NCI-H748 treated with DMSO at 0.1 percent for 48 hours (cell line): Measurements from ENCODE around the gene TCERG1.

Source experiments
- DNase-seq: peaks from one replicate; lab custom pipeline; 2025; lab: John Stamatoyannopoulos, UW

The TCERG1 gene

DNA sequence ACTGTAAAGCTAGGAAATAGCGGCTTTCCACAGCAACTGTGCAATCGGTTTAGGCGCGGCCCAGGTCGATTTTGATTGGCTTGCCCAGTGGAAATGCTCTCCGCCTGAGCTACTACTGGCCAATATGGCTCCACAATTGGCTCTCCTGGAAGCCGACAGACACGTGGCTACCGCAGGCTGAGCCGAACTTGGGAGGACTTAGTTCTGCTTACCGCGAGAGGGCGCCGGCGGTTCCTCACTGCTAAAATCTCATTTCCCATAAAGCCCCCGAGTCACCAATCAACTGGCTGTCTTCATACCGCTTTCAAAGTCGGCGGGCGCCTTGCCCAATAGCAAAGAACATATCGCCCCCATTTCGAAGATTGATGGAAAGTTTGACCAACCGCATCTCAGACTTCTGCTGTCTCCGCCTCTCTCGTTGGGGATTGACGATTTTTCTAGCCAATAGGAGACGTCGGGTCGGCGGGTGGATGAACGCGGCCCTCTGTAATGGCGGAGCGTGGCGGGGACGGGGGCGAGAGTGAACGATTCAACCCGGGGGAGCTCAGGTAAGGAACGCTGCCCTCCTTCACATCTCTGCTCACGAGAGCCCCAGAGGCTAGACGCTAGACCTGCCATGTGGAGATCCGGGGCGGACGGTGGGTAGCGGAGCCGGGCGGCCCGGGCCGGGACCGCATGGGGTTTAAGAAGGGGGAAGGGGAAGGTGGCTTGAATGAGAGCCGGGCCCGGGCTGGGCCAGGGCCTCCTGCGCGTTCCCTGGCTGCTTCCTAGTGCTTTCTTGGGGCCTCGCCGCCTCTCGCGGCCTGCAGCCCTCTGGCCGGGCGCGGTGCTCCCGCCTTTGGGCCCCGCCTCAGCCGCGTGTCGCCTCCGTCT lies at the start of gene TCERG1:
Gene TCERG1 (plus strand): TSS at position 473 of the 873 bp plus-strand sequence. CDS start 17 bp downstream, at position 490.
- peak; percentile 99 for DNase-seq

DNA sequence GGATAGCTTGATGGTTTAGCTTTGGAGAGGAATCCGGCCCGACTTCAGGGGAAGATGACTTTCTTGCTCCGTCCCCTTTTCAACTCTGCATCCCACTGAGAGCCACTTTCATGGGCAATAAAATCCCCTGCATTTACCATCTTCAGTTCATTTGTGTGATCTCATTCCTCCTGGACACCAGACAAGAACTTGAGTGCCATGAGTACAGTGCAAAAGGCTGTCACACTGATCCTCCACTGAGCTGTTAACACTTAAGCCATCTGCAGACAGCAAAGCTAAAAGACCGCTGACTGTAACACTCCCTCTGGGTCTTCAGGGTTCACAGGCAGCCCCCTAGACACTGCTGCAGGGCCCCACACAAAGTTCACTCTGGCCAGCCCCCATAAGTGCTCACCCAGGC lies 48.3 kb upstream of the TCERG1 start:
- DNase-seq = no peak

DNA sequence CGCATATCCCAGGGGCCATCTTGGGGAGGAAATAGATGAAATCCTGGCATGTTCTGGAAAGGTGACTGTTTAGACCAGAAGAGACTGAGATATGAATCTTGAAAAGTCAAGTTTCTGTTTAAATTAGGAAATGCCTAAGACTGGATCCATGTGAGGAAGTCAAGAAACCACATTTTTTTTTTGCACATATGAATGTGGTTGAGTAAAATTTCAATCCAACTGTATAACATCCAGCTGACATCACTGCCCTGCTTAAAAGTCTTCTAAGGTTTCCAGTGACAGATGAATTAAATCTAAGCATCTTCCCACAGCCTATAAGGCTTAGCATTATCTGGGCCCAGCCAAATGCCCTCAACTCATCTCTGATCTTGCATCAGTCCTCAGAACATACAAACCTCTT lies 47.7 kb upstream of the TCERG1 start:
- DNase-seq = no peak

DNA sequence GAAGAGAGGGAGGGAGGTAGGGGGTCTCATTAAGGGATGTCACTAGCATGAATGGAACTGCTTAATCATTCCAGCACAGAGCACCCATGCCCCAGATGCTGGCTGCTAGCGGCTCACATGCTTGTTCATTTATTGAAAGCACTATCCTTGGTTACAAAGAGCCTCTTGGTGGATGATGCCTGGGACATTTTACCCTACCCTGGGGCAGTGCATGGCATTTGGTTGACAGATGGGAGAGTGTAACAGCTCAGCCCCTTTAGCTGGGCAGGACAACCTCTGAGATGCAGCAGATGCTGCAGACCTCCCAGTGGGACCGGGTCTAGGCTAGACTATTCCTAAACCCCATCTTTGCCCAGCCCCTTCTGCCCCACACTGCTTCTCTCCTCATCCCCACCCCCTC lies 46.9 kb upstream of the TCERG1 start:
- DNase-seq = no peak

DNA sequence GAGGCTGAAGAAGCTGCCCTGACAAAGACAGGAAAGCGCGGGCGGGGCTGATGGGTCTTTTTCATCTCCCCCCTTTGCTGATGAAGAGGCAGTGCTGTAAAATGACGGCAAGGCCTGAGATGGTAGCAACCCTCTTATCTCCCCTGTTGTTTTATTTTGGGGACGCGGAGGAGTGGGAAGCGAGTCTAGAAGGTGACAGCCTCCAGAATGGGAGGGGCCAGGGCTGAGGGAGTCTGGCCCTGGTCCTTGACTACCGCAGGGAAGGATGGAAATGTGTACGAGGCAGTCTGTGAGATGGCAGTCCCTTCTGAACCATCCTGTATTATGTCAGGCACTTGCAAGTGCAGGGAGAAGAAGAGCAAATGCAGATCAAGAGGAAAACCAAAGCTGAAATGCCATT lies 46.1 kb upstream of the TCERG1 start:
- DNase-seq = no peak

DNA sequence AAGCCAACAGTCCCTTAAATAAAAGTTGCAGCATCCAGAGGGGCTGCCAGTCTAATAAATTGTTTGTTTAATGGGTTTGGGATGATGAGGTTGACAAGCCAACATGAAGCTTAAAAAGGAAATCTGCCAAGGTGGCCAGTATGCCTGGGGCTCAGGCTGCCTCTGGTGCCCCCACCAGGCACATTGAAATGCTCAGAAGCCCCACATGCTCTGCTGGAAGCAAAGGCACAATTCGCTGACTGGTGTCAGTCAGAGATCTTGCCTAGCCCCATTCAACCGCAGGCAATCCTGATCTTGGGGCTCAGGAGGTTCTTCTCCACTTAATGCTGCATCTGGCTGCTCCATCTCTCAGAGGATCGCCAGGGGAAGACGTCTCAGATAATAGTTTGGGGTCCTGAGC lies 44.2 kb upstream of the TCERG1 start:
- DNase-seq = no peak

DNA sequence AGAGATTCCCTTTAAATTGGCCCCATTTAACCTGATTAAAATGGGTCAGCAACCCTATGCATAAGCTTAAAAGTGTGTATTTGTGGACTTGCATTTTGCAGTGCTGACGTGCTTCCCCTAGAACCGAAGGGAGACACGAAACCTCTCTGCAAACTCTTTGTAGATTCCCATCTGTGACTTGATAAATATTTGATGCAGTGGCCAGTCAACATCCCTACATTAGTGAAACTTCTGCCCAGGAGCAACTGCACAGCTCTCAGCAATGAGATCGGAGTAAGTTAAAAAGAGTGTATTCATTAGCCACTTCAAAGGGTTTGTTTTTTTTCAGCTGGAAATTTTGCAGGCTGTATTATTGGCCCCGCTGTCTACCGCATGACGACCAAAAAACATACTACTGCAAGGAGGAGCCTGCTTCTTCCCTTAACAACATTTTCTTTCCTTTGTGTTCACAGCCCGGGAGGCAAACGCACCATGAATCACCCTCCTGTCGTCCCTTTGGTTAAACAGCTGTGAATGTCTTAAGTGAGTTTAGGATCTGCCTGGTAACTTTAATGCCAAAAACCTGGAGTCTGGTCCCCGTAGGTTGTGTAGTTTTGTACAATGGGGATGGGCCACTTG lies 38.0 kb upstream of the TCERG1 start:
- DNase-seq = no peak

DNA sequence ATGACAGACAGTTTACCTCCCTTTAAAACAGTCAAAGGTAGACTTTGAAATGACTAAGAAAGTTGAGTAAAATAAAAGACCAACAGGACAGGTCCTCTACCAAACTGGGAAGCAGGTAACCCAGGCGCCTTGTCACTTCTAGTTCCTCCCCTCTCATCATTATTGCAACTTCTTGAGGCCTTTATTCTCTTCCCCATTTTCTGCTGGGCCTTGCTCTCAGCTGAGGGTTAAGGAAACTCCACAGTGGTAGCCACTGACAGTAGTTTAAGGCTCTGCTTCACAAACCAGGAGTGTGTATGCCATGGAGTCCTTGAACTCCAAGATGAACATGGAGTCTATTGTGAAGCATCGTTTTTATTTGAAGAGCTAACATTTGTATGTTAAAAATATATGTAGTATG lies 36.9 kb upstream of the TCERG1 start:
- DNase-seq = no peak

DNA sequence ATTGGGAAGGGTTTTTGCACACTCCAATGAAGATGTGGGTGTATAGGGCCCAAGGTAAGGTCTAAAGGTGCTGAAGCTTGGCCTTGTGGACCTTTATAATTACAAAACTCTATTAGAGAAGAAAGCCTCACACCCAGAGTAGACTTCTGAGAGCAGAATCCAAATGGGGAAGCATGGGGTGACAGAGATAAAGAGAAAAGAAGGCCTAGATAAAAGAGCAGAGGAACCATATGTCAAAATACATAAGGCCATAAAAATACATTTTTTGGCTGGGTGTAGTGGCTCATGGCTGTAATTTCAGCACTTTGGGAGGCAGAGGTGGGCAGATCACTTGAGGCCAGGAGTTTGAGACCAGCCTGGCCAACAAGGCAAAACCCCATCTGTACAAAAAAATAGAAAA lies 27.4 kb upstream of the TCERG1 start:
- no peak for DNase-seq

DNA sequence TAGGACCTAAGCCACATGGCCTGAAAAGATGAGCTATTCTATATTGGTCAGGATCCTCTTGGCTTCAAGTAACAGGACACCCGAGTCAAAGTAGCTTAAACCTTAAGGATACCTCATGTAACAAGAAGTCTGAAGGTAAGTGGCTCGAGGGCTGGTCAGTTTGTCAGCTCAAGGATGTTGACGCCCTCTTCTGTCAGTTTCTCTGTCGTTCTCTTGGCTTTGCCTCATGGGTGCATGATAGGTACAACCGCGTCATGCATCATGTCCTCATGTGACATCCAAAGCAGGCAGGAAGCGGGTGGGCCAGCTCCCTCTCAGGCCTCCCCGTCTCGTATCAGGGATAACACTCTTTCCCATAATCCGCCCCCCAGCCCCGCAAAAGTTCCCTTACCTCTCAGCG lies 22.1 kb upstream of the TCERG1 start:
- no peak for DNase-seq

DNA sequence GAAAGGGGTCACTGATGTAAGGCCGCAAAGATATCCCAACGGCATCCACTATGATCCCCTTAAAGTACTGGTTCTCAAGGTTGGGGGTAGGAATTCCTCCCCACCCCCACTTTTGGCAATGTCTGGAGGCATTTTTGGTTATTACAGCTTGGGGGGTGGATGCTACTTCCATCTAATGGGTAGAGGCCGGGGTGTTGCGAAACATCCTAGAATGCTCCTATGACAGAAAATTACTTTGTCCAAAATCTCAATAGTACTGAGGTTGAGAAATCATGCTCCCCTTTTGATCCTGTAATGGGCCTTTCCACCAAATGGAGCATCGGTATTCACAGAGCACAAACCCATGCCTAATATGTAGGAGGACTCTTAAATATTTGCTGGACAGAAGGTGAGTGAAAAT lies 20.8 kb upstream of the TCERG1 start:
- no peak for DNase-seq

DNA sequence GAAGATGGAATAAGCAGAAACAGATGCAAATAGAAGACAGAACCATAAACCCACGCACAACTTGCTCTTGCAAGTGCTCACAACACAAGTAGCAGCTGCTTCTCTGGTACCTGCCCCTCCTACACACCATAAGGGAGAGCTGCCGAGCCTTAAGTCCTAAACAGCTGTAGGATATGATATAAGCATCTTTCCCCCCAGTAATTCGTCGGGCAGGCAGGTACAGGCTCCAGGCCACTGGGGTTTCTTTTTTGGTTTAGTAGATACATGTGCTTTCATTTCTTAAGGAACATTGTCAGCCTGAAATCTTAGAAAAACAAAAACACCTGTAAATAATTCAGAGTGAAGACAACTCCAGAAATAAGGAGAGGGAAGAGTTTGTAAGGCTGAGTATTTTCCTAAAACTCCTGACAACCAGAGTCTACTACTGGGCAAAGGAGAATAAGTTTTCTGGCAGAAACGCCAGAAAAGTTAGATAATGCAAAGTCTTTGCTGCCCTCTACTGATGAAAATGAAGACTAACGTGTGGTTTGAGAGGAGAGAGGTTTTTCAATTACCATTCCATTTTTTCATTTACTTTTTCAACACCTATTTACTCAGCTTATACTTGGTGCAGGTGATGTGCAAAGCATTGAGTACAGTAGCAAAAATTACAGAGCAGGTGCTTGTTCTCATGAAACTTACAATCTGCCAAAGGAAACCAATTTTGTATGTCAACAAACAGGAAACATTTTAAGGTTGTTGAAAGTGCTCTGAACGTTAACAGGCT lies 20.1 kb upstream of the TCERG1 start:
- DNase-seq = peak; percentile 56

DNA sequence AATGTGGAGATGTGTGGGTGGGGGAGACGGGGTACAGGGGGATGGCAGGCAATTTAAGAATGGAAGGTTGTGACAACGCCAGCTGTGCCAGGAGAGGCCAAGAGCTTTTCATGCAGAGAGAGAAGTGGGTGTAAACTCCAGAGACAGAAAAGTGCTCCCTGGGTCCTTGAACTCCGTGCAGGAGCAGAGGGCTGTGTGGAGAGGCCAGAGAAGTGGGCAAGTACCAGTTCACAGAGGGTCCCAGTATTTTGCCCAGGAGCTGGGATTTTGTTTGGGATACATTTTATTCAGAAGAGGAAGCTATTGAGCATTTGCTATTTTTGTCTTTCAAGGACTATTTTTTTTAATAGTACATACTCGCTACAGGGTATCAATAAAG lies 19.5 kb upstream of the TCERG1 start:
- no peak for DNase-seq

DNA sequence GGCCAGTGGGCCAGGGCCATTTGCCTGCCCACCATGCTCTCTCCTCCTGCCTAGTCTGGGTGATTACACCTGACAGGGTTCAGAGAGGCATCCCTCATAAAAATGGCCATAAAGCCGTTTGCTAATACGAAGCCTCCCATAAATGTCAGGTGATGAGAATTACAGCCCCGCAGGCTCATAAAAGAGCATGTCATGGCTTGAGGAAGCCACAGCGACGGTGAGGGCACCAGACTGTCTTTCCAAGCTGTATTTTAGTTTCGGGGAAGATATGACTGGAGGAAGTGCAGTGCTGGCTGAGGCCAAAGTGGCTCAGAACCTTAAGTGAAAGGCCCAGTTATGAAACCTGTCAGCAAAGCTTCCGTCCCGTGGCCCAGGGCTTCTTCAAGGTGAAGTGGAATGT lies 18.5 kb upstream of the TCERG1 start:
- DNase-seq = no peak

DNA sequence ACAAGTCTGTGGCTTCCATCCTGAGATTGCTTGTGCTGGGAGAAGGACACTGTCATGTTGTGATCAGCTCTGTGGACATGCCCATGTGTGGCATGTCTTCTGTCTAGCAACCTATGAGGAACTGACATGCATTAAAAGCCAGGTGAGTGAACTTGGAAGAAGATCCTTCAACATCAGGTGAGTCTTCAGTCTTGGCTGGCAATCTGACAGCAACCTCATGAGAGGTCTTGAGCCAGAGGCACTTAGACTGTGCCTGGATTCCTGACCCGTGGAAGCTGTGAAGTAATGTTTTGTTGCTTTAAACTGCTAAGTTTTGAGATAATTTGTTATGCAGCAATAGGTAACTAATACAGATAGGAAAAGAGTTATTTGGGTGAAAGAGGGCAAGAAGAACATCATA lies 6.8 kb upstream of the TCERG1 start:
- no peak for DNase-seq

DNA sequence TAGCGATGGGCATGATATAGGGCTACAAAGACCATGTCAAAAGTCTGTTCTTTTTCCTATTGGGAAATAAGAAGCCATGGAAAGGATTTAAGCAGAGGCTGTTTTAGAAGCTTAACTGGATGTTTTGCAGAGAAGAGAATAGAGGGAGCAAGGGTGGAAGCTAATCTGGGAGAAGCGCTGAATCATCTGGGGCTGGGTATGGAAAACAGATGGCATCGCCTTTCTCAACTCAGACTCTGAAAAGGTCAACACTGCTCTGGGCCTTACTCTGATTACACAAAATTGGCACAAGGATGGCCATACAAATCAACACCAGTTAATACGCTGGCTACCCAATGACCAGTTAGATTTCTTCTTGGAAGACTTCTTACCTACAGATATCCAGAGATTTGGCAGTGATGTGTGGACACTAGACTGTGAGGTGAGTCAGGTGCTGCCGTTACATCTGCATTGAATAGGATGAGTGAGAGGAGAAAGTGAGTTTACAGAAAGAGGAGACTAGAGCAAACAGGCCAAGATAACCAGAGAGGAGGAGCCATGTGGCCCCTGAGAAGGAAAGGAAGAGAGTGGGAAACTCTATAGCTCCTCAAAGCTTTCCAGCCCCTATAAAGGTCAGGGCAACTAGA lies 6.2 kb upstream of the TCERG1 start:
- no peak for DNase-seq

DNA sequence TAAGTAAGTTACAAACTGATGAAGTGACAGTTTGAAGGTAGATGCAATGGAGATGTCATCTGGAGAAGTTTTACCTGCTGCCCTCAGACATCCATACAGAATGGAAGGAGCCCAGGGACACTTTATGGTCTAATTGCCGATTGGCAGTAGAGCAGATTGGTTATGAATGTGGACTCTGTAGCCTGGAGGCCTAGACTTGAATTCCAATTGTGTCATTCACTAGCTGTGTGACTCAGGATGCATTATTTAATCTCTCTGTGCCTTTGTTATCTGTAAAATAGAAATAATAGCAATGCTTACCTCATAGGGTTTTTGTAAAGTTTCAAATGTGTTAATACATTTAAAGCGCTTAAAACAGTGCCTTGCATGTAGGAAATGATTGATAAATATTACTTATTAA lies 5.2 kb upstream of the TCERG1 start:
- no peak for DNase-seq

DNA sequence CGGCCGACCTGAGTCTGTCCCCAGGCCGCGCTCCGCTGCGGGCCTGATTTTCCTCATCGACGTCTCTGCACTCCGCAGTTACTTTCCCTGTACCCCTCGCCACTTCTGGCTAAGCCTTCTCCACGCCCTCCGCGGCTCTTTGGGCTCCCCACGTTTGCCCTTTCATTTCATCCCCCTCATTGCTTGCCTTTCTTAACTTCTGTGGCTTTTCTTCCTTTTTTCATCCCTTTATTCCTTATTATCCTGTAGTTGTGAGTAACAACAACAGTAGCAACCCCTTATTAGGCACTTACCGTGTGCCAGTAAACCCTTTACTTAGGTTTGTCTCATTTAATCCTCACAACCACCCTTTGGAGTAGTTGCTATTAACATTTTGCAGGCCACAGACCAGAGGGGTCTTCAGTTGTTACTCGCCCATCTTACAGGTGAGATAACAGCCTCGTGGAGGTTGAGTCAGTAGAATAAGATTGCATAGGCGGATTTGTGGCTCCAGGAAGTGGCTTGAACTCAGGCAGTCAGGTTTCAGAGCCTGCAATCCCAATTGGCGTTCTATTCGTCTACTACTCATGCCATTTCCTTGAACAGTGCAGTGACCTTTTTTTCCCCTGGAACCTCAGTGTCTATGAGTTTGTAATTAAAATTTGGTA lies 724 bp downstream of the TCERG1 start:
- DNase-seq = no peak

DNA sequence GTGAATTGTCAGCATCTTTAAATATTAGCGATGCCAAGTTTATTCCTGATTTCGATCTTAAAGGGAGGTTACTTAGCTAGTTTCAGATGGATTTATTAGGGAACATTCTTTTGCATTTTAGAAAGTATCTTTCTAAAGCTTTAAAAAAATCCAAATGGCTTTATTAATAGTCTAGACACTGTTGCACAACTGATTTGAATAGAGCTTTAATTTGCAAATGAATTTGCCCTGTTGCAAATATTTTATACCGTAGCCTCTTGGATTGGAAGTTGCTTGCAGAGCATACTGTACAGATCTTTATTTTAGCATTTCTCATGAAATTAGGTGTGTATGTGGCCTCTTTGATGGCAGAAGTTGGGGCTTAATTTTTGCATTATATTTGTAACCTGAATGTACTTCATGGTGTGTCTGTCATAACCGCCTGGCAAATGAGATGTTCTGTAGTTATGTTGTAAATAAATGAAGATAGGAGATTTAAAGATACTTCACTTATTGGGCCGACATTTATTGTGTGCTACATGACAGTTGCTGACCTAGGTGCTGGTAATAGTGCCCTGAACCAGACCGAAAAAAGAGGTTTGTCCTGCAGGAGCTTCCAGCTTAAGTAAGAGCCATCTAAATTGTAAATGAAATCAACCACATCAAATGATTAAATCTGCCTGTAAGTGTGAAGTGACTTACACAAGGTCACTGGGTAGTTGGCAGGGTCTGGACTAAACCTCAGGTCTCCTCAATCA lies 1.8 kb downstream of the TCERG1 start:
- DNase-seq = no peak

DNA sequence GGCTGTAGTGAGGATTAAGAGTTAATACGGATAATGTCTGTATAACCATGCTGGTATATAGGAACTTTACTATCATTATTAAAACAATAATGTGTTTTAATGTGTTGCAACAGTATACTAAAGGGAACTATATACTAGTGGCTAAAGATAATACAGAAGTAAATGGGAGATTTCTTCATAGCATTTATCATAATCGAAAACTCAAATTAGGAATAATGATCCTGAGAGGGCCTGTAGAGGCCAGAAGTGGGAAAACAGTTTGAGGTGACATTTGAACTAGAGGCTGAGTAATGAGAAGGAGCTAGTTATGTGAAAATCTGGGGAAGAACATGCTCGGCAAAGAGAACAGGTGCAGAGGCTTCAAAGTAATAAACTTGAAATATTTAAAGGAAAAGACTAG lies 2.9 kb downstream of the TCERG1 start:
- no peak for DNase-seq

DNA sequence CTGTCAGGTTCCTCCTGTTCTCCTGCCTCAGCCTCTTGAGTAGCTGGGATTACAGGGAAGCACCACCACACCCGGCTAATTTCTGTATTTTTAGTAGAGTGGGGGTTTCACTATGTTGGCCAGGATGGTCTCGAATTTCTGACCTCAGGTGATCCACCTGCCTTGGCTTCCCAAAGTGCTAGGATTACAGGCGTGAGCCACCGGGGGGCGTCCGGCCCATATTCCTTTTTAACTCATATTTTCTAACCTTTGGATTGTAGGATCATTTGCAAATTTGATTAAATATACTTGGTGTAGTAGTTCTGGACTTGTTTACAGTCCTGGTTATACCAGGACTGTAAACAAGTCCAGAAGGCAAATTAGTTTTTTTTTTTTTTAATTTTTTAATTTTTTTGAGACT lies 4.3 kb downstream of the TCERG1 start:
- DNase-seq = no peak
